Activated T-cell treated with anti-CD3 and anti-CD28 coated beads, Interleukin-2, amount 50 U/mL, for 72 hours (primary cell): ENCODE results near the gene AGAP1. TPM values are rescaled to one million over a fixed set of nuclear protein-coding genes. Genes with fewer than 3 reads are reported as not detected.

Experiments used
- ATAC-seq, 2 donors: fragments of 150-1000 bp; cut with Tn5 transposase; replicated peaks in 1 of 2; 2 replicates each; pipeline ENCODE4 v1.10.0; 2021; ENCODE audit warnings: moderate library complexity in 2 of 2, mild to moderate bottlenecking in 1 of 2
- DNase-seq, 2 donors: peaks; one replicate each; pipeline ENCODE4 v3.0.0; 2021 to 2022; ENCODE audit warnings: mixed read lengths in 1 of 2
- H3K27ac Mint-ChIP-seq: one replicate; pipeline ENCODE4 v1.8.0; 2022; ENCODE audit warnings: mild to moderate bottlenecking, moderate library complexity, mixed read lengths
- H3K27me3 Mint-ChIP-seq: one replicate; pipeline ENCODE4 v1.8.0; 2022; ENCODE audit warnings: low read depth, mixed read lengths
- H3K36me3 Mint-ChIP-seq, 2 donors: one replicate each; pipeline ENCODE4 v1.8.0; 2022; ENCODE audit warnings: mixed read lengths in 2 of 2, mild to moderate bottlenecking in 1 of 2; ENCODE audit not compliant: insufficient read depth in 2 of 2
- H3K4me1 Mint-ChIP-seq: one replicate; pipeline ENCODE4 v1.8.0; 2022; ENCODE audit warnings: low read depth, mixed read lengths
- H3K4me3 Mint-ChIP-seq, 2 donors: one replicate each; pipeline ENCODE4 v1.8.0; 2022; ENCODE audit warnings: mild to moderate bottlenecking in 2 of 2, mixed read lengths in 2 of 2, moderate library complexity in 2 of 2
- H3K9me3 Mint-ChIP-seq, 2 donors: one replicate each; pipeline ENCODE4 v1.8.0; 2022; ENCODE audit warnings: mixed read lengths in 2 of 2
- total RNA-seq, 2 donors: library from RNA; stranded (reverse); gene quantifications; one replicate each; pipeline ENCODE4 v1.2.3, GENCODE V29; 2022

Gene AGAP1
- total RNA-seq, 2 donors from 2014 or later, result 0.74 to 2.9 TPM

GRCh38 chr2:235533616-235534385, 40.0 kb downstream of the AGAP1 start:
- peaks cover 5% of the 10 kb centered on the region for H3K27me3 Mint-ChIP-seq
- H3K27ac Mint-ChIP-seq, result no peak overlapping the region
- H3K36me3 Mint-ChIP-seq, result no peaks in the 10 kb centered on the region
- no peak overlapping the region for H3K4me3 Mint-ChIP-seq
- ATAC-seq (no peak), DNase-seq (no peak)
- H3K4me1 Mint-ChIP-seq, result no peaks in the 10 kb centered on the region
- no peaks in the 10 kb centered on the region for H3K9me3 Mint-ChIP-seq

GRCh38 chr2:235534678-235535422, 41.0 kb downstream of the AGAP1 start:
- no peaks in the 10 kb centered on the region for H3K36me3 Mint-ChIP-seq
- DNase-seq (no peak), ATAC-seq (no peak)
- H3K4me1 Mint-ChIP-seq, result no peaks in the 10 kb centered on the region
- H3K4me3 Mint-ChIP-seq, result no peak overlapping the region
- no peak overlapping the region for H3K27ac Mint-ChIP-seq
- no peaks in the 10 kb centered on the region for H3K9me3 Mint-ChIP-seq
- H3K27me3 Mint-ChIP-seq, result peaks cover 5% of the 10 kb centered on the region

- Mint-ChIP-seq H3K27ac (no peak overlapping the region), H3K4me3 (no peak overlapping the region), H3K27me3 (peaks cover 5% of the 10 kb centered on the region), H3K36me3 (no peaks in the 10 kb centered on the region), H3K9me3 (no peaks in the 10 kb centered on the region), H3K4me1 (no peaks in the 10 kb centered on the region)
- ATAC-seq (no peak), DNase-seq (no peak)
Observed at GRCh38 chr2:235535423-235536130, 41.7 kb downstream of the AGAP1 start.

GRCh38 chr2:235536711-235537110, 42.9 kb downstream of the AGAP1 start:
- no peak for ATAC-seq
- Mint-ChIP-seq H3K36me3 (no peaks in the 10 kb centered on the region), H3K9me3 (no peaks in the 10 kb centered on the region), H3K4me1 (no peaks in the 10 kb centered on the region), H3K27ac (no peak overlapping the region), H3K27me3 (peaks cover 5% of the 10 kb centered on the region), H3K4me3 (no peak overlapping the region)
- DNase-seq, result no peak

GRCh38 chr2:235537186-235537585, 43.3 kb downstream of the AGAP1 start:
- no peak for ATAC-seq
- Mint-ChIP-seq H3K4me1 (no peaks in the 10 kb centered on the region), H3K4me3 (no peak overlapping the region), H3K27ac (no peak overlapping the region), H3K36me3 (no peaks in the 10 kb centered on the region), H3K9me3 (no peaks in the 10 kb centered on the region), H3K27me3 (peaks cover 5% of the 10 kb centered on the region)
- DNase-seq, result no peak

- H3K4me3 Mint-ChIP-seq, result no peak overlapping the region
- no peak for DNase-seq
- H3K36me3 Mint-ChIP-seq, result no peaks in the 10 kb centered on the region
- H3K27ac Mint-ChIP-seq, result no peak overlapping the region
- ATAC-seq, result no peak
- peaks cover 5% of the 10 kb centered on the region for H3K27me3 Mint-ChIP-seq
- no peaks in the 10 kb centered on the region for H3K9me3 Mint-ChIP-seq
- no peaks in the 10 kb centered on the region for H3K4me1 Mint-ChIP-seq
Observed at GRCh38 chr2:235537587-235537986, 43.7 kb downstream of the AGAP1 start.

- H3K9me3 Mint-ChIP-seq, result no peaks in the 10 kb centered on the region
- H3K4me3 Mint-ChIP-seq, result no peak overlapping the region
- H3K27me3 Mint-ChIP-seq, result peaks cover 5% of the 10 kb centered on the region
- DNase-seq (no peak), ATAC-seq (no peak)
- no peak overlapping the region for H3K27ac Mint-ChIP-seq
- no peaks in the 10 kb centered on the region for H3K4me1 Mint-ChIP-seq
- H3K36me3 Mint-ChIP-seq, result no peaks in the 10 kb centered on the region
Observed at GRCh38 chr2:235538144-235538639, 44.3 kb downstream of the AGAP1 start.

- Mint-ChIP-seq H3K36me3 (no peaks in the 10 kb centered on the region), H3K4me3 (no peak overlapping the region), H3K27me3 (peaks cover 5% of the 10 kb centered on the region), H3K9me3 (no peaks in the 10 kb centered on the region), H3K27ac (no peak overlapping the region), H3K4me1 (no peaks in the 10 kb centered on the region)
- DNase-seq, result no peak
- ATAC-seq, result no peak
Observed at GRCh38 chr2:235538981-235539380, 45.1 kb downstream of the AGAP1 start.

GRCh38 chr2:235539773-235540172, 45.9 kb downstream of the AGAP1 start:
- no peak overlapping the region for H3K4me3 Mint-ChIP-seq
- H3K27ac Mint-ChIP-seq, result no peak overlapping the region
- H3K9me3 Mint-ChIP-seq, result no peaks in the 10 kb centered on the region
- no peaks in the 10 kb centered on the region for H3K36me3 Mint-ChIP-seq
- ATAC-seq (no peak), DNase-seq (no peak)
- peaks cover 5% of the 10 kb centered on the region for H3K27me3 Mint-ChIP-seq
- no peaks in the 10 kb centered on the region for H3K4me1 Mint-ChIP-seq

- Mint-ChIP-seq H3K4me1 (no peaks in the 10 kb centered on the region), H3K4me3 (no peak overlapping the region), H3K27ac (no peak overlapping the region), H3K27me3 (peaks cover 5% of the 10 kb centered on the region), H3K9me3 (no peaks in the 10 kb centered on the region), H3K36me3 (no peaks in the 10 kb centered on the region)
- DNase-seq, result no peak
- ATAC-seq, result no peak
Observed at GRCh38 chr2:235541016-235541415, 47.2 kb downstream of the AGAP1 start.

GRCh38 chr2:235541838-235542549, 48.2 kb downstream of the AGAP1 start:
- H3K9me3 Mint-ChIP-seq, result no peaks in the 10 kb centered on the region
- H3K4me3 Mint-ChIP-seq, result no peak overlapping the region
- H3K27me3 Mint-ChIP-seq, result peaks cover 2% of the 10 kb centered on the region
- no peaks in the 10 kb centered on the region for H3K36me3 Mint-ChIP-seq
- no peak overlapping the region for H3K27ac Mint-ChIP-seq
- DNase-seq (no peak), ATAC-seq (no peak)
- no peaks in the 10 kb centered on the region for H3K4me1 Mint-ChIP-seq

- H3K36me3 Mint-ChIP-seq, result no peaks in the 10 kb centered on the region
- no peaks in the 10 kb centered on the region for H3K9me3 Mint-ChIP-seq
- no peaks in the 10 kb centered on the region for H3K4me1 Mint-ChIP-seq
- no peak overlapping the region for H3K27ac Mint-ChIP-seq
- ATAC-seq (no peak), DNase-seq (no peak)
- no peak overlapping the region for H3K4me3 Mint-ChIP-seq
- H3K27me3 Mint-ChIP-seq, result no peaks in the 10 kb centered on the region
Observed at GRCh38 chr2:235542733-235543127, 48.9 kb downstream of the AGAP1 start.
